ENCODE data around the gene TRIM2.

DNA sequence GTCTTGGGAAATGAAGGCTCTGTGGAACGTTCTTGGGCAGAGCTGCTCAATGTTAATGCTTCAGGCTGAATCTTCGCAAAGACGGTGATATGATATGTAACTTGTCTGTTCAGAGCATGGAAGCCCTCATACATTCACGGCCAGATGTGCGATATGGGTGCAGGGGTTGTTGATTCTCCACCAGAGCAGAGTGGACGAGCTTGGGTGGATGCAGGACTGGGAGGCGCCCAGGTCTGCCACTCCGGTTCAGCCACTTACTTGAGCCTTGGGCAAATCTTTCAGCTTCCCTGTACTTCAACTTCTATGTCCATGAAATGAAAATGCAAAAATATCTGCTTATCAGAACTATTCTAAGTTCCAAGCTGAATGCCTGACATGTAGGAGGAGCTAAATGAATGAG lies 92.9 kb downstream of the TRIM2 start:
- TF ChIP-seq, protein P1, sequence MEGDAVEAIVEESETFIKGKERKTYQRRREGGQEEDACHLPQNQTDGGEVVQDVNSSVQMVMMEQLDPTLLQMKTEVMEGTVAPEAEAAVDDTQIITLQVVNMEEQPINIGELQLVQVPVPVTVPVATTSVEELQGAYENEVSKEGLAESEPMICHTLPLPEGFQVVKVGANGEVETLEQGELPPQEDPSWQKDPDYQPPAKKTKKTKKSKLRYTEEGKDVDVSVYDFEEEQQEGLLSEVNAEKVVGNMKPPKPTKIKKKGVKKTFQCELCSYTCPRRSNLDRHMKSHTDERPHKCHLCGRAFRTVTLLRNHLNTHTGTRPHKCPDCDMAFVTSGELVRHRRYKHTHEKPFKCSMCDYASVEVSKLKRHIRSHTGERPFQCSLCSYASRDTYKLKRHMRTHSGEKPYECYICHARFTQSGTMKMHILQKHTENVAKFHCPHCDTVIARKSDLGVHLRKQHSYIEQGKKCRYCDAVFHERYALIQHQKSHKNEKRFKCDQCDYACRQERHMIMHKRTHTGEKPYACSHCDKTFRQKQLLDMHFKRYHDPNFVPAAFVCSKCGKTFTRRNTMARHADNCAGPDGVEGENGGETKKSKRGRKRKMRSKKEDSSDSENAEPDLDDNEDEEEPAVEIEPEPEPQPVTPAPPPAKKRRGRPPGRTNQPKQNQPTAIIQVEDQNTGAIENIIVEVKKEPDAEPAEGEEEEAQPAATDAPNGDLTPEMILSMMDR (IDR thresholded peaks at IDR 0.05) = no peak
- no peak for TF ChIP-seq POLR2A (IDR thresholded peaks at IDR 0.05)

Data from heart left ventricle (tissue), 13 donors.